HEK293 (cell line): ENCODE results near the gene FGD4.

Experiments
- CTCF ChIA-PET: fragments of 350-600 bp; formaldehyde crosslinking; extraction: SDS; loops from one replicate; lab custom pipeline; 2021; ENCODE audit warnings: antibody characterized with exemption; lab: Yijun Ruan, JAX
- POLR2A ChIA-PET: fragments of 300-600 bp; formaldehyde crosslinking; extraction: SDS; loops from one replicate; lab custom pipeline; 2020; ENCODE audit warnings: antibody characterized with exemption, inconsistent platforms; lab: Yijun Ruan, JAX
- H3K27ac ChIP-seq: fragments of 200-500 bp; sonication (Bioruptor generic); 2 replicates; pipeline ENCODE4 v1.5.1; 2014; ENCODE audit warnings: low read depth, low read length, control low read depth, inconsistent platforms; ENCODE audit errors: extremely low read depth
- H3K36me3 ChIP-seq, 2 experiments: fragments of 200-500 bp in 1 of 2; sonication (Bioruptor generic) in 1 of 2; 1 replicate in 1 of 2; 2 replicates in 1 of 2; pipeline ENCODE4 v1.5.1; 2014 to 2017; ENCODE audit warnings: inconsistent platforms in 2 of 2, low read length in 2 of 2; ENCODE audit not compliant: control insufficient read depth in 2 of 2, insufficient read depth in 1 of 2
- H3K4me1 ChIP-seq: fragments of 200-500 bp; sonication (Bioruptor generic); 2 replicates; pipeline ENCODE4 v1.5.1; 2014; ENCODE audit warnings: mild to moderate bottlenecking, low read length, inconsistent platforms; ENCODE audit not compliant: control insufficient read depth, insufficient read depth
- H3K4me3 ChIP-seq: 2 replicates; pipeline ENCODE4 v1.5.1; 2011; ENCODE audit warnings: low read depth, mild to moderate bottlenecking, control low read depth, low read length, moderate library complexity
- H3K9me3 ChIP-seq: fragments of 200-500 bp; sonication (Bioruptor generic); 2 replicates; pipeline ENCODE4 v1.5.1; 2014; ENCODE audit warnings: low read depth, low read length, inconsistent platforms; ENCODE audit not compliant: control insufficient read depth, insufficient read depth
- GLIS1 ChIP-seq: fragments of 450-650 bp; formaldehyde crosslinking; IDR thresholded peaks from 2 replicates; pipeline ENCODE4 v1.5.1; 2016; ENCODE audit warnings: missing biosample characterization, missing genetic modification characterization
- GLIS2 ChIP-seq: fragments of 450-650 bp; formaldehyde crosslinking; IDR thresholded peaks from 2 replicates; pipeline ENCODE4 v1.5.1; 2016; ENCODE audit warnings: missing biosample characterization, missing genetic modification characterization
- KLF8 ChIP-seq: fragments of 450-650 bp; formaldehyde crosslinking; IDR thresholded peaks from 2 replicates; pipeline ENCODE4 v1.5.1; 2016; ENCODE audit warnings: missing biosample characterization, missing genetic modification characterization
- PRDM1 ChIP-seq: fragments of 450-650 bp; formaldehyde crosslinking; IDR thresholded peaks from 2 replicates; pipeline ENCODE4; 2016; ENCODE audit warnings: missing biosample characterization, missing genetic modification characterization
- ZBTB11 ChIP-seq: fragments of 450-650 bp; formaldehyde crosslinking; conservative IDR thresholded peaks from 2 replicates; pipeline ENCODE4 v1.5.1; 2016; ENCODE audit warnings: low read depth, missing biosample characterization, missing genetic modification characterization
- ZBTB48 ChIP-seq: fragments of 450-650 bp; formaldehyde crosslinking; IDR thresholded peaks from 2 replicates; pipeline ENCODE4 v1.5.1; 2016; ENCODE audit warnings: missing biosample characterization, missing genetic modification characterization
- ZFP3 ChIP-seq: fragments of 450-650 bp; formaldehyde crosslinking; IDR thresholded peaks from 2 replicates; pipeline ENCODE4 v1.5.1; 2016; ENCODE audit warnings: low read depth, missing biosample characterization, missing genetic modification characterization
- ZFP37 ChIP-seq: fragments of 450-650 bp; formaldehyde crosslinking; IDR thresholded peaks from 2 replicates; pipeline ENCODE4 v1.5.1; 2016; ENCODE audit warnings: missing biosample characterization, missing genetic modification characterization
- ZNF132 ChIP-seq: fragments of 450-650 bp; formaldehyde crosslinking; IDR thresholded peaks from 2 replicates; pipeline ENCODE4 v1.5.1; 2017; ENCODE audit warnings: missing biosample characterization, missing genetic modification characterization, borderline replicate concordance
- ZNF223 ChIP-seq: fragments of 450-650 bp; formaldehyde crosslinking; IDR thresholded peaks from 2 replicates; pipeline ENCODE4 v1.5.1; 2016; ENCODE audit warnings: missing biosample characterization, missing genetic modification characterization
- ZNF335 ChIP-seq: fragments of 450-650 bp; formaldehyde crosslinking; conservative IDR thresholded peaks from 2 replicates; pipeline ENCODE4 v1.5.1; 2016; ENCODE audit warnings: missing biosample characterization, missing genetic modification characterization
- ZNF404 ChIP-seq: fragments of 450-650 bp; formaldehyde crosslinking; IDR thresholded peaks from 2 replicates; pipeline ENCODE4 v1.5.1; 2017; ENCODE audit warnings: missing biosample characterization, missing genetic modification characterization
- ZNF488 ChIP-seq: fragments of 450-650 bp; formaldehyde crosslinking; IDR thresholded peaks from 2 replicates; pipeline ENCODE4 v1.5.1; 2016; ENCODE audit warnings: missing biosample characterization, missing genetic modification characterization
- ZNF514 ChIP-seq: fragments of 450-650 bp; formaldehyde crosslinking; IDR thresholded peaks from 2 replicates; pipeline ENCODE4 v1.5.1; 2016; ENCODE audit warnings: missing biosample characterization, missing genetic modification characterization
- ZNF521 ChIP-seq: fragments of 450-650 bp; formaldehyde crosslinking; IDR thresholded peaks from 2 replicates; pipeline ENCODE4 v1.5.1; 2017; ENCODE audit warnings: missing biosample characterization, mild to moderate bottlenecking, missing genetic modification characterization
- ZNF610 ChIP-seq: fragments of 450-650 bp; formaldehyde crosslinking; IDR thresholded peaks from 2 replicates; pipeline ENCODE4 v1.5.1; 2016; ENCODE audit warnings: missing biosample characterization, missing genetic modification characterization, borderline replicate concordance
- ZNF629 ChIP-seq: fragments of 450-650 bp; formaldehyde crosslinking; IDR thresholded peaks from 2 replicates; pipeline ENCODE4 v1.5.1; 2017; ENCODE audit warnings: missing biosample characterization, missing genetic modification characterization
- ZNF704 ChIP-seq: fragments of 450-650 bp; formaldehyde crosslinking; IDR thresholded peaks from 2 replicates; pipeline ENCODE4 v1.5.1; 2016; ENCODE audit warnings: missing biosample characterization, missing genetic modification characterization
- TF ChIP-seq, protein P1 (sequence below): fragments of 450-650 bp; formaldehyde crosslinking; IDR thresholded peaks from 2 replicates; pipeline ENCODE4 v1.5.1; 2016; ENCODE audit warnings: missing biosample characterization, missing genetic modification characterization
- TF ChIP-seq, protein P2 (sequence below): fragments of 450-650 bp; formaldehyde crosslinking; IDR thresholded peaks from 2 replicates; pipeline ENCODE4 v1.5.1; 2016; ENCODE audit warnings: missing biosample characterization, missing genetic modification characterization
- TF ChIP-seq, protein P3 (sequence below): fragments of 450-650 bp; formaldehyde crosslinking; IDR thresholded peaks from 2 replicates; pipeline ENCODE4 v1.5.1; 2016; ENCODE audit warnings: missing biosample characterization, missing genetic modification characterization

The FGD4 gene

DNA sequence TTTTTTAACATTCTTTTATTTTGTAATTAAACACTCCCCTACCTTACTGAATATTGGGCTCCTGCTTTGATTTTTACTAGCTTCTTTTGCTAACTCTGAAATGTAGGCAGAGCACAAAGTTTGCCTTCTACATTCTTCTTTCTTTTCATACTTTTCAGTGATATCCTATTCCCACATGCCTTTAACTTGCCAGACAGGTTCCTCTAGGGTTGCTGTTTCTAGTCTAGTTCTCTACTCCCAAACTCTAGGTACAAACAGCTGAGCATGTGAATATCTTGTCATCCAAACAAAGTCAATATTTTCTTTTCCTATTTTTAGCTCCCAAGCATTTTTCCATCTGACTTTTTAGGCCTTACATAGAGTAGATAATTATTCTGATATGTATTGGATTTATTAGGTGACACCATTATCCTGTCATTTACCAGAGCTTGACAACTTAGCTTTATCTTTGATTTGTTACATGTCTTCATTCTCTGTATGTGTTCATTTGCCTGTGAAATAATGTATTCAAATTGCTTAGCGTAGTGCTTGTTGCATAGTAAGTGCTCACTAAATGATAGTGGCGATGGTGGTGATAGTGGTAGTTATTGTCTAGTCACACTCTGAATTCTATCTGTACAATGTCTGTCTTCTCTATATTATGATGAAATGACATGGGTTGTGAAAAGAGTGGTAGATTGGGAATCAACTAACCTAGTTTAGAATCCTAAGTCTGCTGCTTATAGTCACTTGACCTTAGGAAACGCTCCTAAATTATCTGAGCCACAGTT, 206.2 kb downstream of the FGD4 start (continued):
- TF ChIP-seq ZNF521 (tag by site-specific recombination) = no peak
- TF ChIP-seq ZNF488 (tag by site-specific recombination) = no peak
- TF ChIP-seq, protein P1, sequence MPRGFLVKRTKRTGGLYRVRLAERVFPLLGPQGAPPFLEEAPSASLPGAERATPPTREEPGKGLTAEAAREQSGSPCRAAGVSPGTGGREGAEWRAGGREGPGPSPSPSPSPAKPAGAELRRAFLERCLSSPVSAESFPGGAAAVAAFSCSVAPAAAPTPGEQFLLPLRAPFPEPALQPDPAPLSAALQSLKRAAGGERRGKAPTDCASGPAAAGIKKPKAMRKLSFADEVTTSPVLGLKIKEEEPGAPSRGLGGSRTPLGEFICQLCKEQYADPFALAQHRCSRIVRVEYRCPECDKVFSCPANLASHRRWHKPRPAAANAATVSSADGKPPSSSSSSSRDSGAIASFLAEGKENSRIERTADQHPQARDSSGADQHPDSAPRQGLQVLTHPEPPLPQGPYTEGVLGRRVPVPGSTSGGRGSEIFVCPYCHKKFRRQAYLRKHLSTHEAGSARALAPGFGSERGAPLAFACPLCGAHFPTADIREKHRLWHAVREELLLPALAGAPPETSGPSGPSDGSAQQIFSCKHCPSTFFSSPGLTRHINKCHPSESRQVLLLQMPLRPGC (tag by site-specific recombination) = no peak
- TF ChIP-seq ZFP37 (tag by site-specific recombination) = no peak

GRCh38 chr12:32606443-32606842, 207.1 kb downstream of the FGD4 start:
- POLR2A ChIA-PET = interaction anchor here (0.7 kb wide), 1 partner anchor 14 kb away, joined by 3 read pairs; no protein-coding TSS in a partner anchor
- Histone ChIP-seq H3K36me3 (no peaks in the 10 kb centered on the region; a peak in 1 of 3 replicates), H3K4me1 (no peaks in the 10 kb centered on the region), H3K27ac (no peak overlapping the region)
- CTCF ChIA-PET = no interaction called here
- no peak for TF ChIP-seq PRDM1 (tag by site-specific recombination)
- TF ChIP-seq ZBTB11 (tag by site-specific recombination) = no peak
- TF ChIP-seq, protein P2, sequence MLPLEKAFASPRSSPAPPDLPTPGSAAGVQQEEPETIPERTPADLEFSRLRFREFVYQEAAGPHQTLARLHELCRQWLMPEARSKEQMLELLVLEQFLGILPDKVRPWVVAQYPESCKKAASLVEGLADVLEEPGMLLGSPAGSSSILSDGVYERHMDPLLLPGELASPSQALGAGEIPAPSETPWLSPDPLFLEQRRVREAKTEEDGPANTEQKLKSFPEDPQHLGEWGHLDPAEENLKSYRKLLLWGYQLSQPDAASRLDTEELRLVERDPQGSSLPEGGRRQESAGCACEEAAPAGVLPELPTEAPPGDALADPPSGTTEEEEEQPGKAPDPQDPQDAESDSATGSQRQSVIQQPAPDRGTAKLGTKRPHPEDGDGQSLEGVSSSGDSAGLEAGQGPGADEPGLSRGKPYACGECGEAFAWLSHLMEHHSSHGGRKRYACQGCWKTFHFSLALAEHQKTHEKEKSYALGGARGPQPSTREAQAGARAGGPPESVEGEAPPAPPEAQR = no peak
- no peak for TF ChIP-seq ZNF335 (tag by site-specific recombination)
- TF ChIP-seq, all 188 proteins: peak for 0
- Histone ChIP-seq H3K4me3 (no peak overlapping the region), H3K9me3 (no peaks in the 10 kb centered on the region)

GRCh38 chr12:32609966-32610365, 210.6 kb downstream of the FGD4 start:
- no peaks in the 10 kb centered on the region for H3K4me1 ChIP-seq
- POLR2A ChIA-PET = no interaction called here
- H3K36me3 ChIP-seq = peaks cover 0 to 5% of the 10 kb centered on the region in 2 experiments; a peak in 1 of 3 replicates
- TF ChIP-seq ZNF610 (tag by site-specific recombination) (no peak), ZNF223 (tag by site-specific recombination) (no peak), GLIS2 (no peak), ZNF514 (no peak), ZNF132 (tag by site-specific recombination) (no peak), ZNF404 (tag by site-specific recombination) (no peak), ZNF704 (tag by site-specific recombination) (no peak), GLIS1 (tag by site-specific recombination) (no peak), ZNF629 (tag by site-specific recombination) (no peak), ZBTB48 (tag by site-specific recombination) (no peak), ZFP3 (tag by site-specific recombination) (no peak), KLF8 (no peak)
- TF ChIP-seq, protein P3, sequence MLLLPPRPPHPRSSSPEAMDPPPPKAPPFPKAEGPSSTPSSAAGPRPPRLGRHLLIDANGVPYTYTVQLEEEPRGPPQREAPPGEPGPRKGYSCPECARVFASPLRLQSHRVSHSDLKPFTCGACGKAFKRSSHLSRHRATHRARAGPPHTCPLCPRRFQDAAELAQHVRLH (tag by site-specific recombination) = no peak
- TF ChIP-seq, all 188 proteins: peak for 0
- no peak overlapping the region for H3K4me3 ChIP-seq
- no peak overlapping the region for H3K27ac ChIP-seq
- CTCF ChIA-PET = interaction anchor here (1.1 kb wide), 1 partner anchor 145 kb away, joined by 3 read pairs; no protein-coding TSS in a partner anchor
- no peaks in the 10 kb centered on the region for H3K9me3 ChIP-seq
